GM12873 (cell line): ENCODE data around the gene INPP5A.

ENCODE experiments used
- TF ChIP-seq, protein P1 (sequence below): IDR thresholded peaks from 2 replicates; pipeline ENCODE4 v1.5.1; 2012; ENCODE audit warnings: low read depth, mild to moderate bottlenecking, moderate library complexity, low read length, control low read depth; ENCODE audit not compliant: insufficient read depth; ENCODE audit errors: missing control alignments

INPP5A gene

DNA sequence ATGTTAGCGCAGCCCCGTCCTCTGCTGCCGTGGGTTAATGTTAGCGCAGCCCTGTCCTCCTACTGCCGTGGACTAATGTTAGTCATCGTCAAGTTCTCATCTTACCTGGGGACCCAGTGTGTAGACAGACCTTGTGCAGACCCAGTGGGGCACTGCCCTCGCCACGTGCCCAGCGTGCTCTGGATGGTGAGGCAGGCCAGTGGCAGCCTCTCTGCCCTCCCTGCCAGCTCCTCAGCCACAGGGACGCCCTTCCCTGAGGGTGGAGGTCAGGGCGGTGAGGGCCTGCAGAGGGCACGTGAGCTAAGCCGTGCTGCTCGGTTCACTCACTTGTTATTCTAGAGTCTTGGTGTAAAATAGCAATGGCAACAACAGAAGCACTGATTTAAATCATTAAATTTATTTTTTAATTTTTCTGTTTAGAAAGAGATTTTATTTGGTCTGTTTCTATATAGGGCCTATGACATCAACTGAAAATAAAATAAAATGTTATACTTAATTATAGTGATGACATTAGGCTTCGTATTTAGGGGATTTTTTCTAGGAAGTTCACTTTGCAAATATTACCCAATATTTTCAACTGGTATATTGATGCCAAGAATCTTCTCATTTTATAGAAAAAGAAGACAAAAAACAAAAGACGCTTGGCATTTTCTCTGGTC, 199.9 kb downstream of the INPP5A start:
- TF ChIP-seq, protein P1, sequence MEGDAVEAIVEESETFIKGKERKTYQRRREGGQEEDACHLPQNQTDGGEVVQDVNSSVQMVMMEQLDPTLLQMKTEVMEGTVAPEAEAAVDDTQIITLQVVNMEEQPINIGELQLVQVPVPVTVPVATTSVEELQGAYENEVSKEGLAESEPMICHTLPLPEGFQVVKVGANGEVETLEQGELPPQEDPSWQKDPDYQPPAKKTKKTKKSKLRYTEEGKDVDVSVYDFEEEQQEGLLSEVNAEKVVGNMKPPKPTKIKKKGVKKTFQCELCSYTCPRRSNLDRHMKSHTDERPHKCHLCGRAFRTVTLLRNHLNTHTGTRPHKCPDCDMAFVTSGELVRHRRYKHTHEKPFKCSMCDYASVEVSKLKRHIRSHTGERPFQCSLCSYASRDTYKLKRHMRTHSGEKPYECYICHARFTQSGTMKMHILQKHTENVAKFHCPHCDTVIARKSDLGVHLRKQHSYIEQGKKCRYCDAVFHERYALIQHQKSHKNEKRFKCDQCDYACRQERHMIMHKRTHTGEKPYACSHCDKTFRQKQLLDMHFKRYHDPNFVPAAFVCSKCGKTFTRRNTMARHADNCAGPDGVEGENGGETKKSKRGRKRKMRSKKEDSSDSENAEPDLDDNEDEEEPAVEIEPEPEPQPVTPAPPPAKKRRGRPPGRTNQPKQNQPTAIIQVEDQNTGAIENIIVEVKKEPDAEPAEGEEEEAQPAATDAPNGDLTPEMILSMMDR = no peak

DNA sequence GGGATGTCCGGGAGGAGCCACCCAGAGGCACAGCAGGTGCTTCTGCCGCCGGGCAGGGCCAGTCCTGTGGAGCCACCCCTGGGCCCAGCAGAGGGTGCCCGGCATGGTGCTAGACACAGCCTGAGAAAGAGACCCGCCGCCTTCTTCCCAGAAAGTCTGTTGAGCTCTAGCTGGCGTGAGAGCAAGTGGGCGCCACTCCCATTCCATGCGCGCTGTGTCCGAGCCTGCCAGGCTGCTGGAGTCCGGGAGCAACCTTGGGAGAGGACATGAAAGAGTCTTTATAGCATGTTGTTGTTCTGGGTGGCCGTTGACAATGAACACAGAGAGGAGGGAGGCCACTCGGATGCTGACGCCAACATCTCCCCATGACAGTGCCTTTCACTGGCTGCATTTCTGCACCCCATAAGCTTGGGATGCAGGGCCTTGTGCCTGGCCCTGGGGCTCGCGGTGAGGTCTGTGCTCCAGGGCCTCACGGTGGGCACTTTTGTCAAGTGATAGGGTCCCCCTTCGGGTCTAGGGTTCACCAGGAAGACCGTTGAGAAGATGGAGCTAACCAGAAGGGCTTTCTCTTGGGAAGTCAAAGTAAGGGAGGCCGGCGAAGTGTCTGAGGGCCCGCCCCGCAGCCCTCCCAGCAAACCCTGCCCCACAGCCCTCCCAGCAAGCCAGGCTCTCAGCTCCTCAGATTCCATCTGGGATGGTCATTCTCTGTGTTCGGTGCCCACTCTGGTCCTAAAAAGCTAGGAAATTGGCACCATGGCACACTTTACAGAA, 201.1 kb downstream of the INPP5A start:
- TF ChIP-seq, protein P1 = no peak

DNA sequence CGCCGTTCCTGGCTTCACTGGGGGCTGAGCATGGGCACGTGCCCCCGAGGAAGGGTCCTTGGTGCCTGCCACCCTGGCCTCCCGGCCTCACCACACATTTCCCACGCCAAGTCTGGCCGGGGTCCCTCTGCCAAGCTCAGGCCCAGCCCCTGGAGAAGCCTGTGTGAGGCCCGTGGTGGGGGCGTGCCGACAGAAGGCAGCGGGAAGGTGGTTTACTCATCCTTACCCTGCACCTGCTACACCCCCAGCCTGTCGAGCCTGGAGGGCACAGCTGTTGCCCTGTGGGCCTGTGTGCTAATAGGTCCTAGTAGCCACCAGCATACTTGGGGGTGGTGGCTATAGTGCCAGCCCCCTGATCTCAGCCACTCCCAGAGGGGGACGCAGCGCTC, 201.6 kb downstream of the INPP5A start:
- TF ChIP-seq, protein P1 = no peak

DNA sequence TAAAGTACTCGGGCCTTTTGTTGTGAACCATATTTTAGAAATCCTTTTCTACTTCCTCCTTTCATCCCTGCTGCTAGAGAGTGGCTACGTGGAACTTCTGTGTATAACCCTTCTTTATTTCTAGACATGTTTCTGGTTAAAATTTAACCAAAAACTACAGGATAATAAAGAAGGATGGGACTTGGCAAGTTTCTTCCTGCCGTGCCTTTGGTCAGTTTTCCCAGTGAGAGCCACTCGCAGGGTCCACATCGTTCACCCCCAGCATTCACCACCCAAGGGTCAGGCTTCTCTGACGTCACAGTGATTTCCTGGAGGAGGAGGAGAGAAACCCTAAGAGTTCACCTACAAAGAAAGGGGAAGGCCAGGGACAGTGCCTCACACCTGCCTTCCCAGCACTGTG, 203.0 kb downstream of the INPP5A start:
- TF ChIP-seq, protein P1 = no peak

DNA sequence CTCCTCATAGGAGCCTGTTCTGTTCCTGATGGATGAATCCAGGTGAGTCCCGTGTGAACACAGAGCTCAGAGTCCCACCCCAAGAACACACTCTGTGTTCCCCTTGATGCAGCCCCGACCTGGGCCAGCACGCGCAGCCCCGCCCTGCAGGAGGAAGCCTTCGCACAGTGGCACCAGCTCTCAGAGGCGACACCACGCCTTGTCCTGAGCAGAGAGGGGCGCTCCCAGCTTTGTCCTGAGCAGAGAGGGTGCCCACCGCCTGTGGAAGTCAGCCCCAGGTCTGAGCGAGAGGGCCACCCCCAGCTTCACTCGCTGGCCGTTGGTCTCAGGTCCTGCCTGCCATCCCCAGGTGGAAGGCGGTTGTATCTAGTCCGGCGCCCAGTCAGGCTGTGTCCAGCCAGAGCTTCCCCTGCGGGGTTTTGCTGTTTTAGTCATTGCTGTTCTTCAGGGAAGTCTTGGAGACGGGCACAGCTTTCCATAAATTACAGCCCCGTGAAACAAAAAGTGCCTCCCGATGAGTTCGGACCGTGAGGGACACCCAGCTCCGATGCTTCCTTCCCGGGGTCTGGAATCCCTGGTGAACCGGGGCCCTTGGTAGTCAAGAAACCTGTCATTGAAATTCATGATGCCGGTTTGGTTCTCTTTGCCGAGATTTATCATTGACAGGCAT, 204.7 kb downstream of the INPP5A start:
- TF ChIP-seq, protein P1 = no peak

DNA sequence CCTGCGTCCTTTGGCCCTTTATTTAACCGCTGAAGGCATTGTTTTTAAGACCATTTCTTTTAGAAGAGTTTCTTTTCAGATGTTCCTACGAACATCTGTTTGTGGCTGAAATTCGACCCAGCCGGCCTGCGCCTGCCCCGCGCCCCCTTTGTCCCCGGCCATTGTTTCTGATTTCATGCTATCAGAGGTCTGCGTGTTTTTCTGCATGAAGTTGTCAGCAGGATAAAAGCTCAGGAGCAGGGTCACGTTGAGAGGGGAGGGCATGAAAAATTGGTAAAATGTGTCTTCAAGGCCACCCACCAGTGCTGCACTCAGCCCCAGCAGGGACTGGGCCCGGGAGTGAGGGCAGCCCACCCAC, 205.2 kb downstream of the INPP5A start:
- TF ChIP-seq, protein P1 = no peak

DNA sequence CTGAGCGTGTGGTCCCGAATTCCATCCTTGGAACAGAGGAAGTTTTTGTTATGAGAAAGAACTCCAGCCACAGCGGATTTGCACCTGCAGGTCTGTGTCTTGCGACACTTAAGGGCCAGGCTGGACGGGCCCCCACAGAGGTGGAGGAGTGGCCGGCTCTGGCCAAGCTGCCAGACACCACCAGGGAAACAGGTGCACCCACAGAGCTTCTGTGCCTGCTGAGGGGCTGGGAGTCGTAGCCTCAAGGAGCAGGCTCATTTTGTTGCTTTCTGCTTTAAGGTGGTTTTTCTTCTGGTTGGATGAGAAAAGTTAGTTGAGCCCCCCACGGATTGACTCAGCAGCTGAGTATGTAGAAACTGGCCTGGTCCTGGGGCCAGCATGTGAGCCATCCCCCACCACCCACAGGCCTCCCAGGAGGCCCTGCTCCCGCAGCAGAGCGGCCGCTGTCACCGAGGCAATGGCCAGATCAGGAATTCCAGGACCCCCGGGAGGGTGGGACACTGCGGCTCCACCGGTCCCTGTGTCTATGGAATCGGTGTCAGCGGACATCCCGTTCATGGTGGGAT, 206.4 kb downstream of the INPP5A start:
- TF ChIP-seq, protein P1 = no peak
